GM21381 (cell line): ENCODE data around the gene ZNF569.
"Not testable (repeated sequence)": the region's sequence is repeated elsewhere in the genome, so short reads cannot be mapped to it uniquely, and the experiment has no call there.

Experiments
- ATAC-seq: cut with Tn5 transposase; IDR thresholded peaks from one replicate; pipeline ENCODE4 v1.9.1; 2021; ENCODE audit warnings: mild to moderate bottlenecking, moderate library complexity; ENCODE audit not compliant: unreplicated experiment

Gene ZNF569

DNA sequence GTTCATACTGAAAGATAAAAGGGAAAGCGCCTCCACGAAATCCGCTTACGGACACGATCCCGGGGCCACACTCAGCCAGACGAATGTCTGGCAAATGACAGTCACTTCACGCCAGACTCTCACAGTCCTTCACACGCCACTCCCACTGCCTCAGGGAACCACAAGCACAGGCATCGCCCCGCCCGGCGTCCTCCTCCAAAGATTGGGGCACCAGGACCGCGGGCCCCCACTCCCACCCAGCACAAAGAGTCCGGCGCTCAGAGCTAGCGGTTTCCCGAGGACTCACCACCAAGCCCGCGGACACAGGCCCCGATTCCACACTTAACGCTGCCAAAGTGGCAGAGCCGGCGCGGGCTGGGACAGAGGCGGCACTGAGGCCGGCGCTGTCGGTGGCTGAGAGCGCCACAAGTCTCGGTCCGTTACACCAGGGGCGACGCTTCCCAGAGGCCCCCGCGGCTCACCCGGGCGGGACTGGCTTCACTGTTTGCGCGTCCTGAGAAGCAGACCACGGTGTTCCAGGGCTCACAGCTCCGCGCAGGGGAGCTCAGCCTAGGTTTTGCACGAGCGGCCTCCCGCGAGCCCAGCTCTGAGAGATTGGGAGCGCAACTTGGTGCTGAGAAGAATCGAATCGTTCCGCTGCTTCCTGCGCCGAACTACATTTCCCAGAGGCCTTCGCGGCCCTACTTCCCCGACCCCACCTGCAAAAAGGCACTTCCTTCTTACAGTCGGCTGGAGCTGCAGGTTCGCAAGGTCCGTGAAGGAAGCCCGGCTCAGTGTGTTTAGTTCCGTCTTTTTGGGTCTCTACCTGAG, at the start of gene ZNF569:
ZNF569 (minus strand) TSS at position 647 of the 810 bp plus-strand sequence. CDS start 22,523 bp downstream, outside the sequence.
- ATAC-seq: peak; percentile 64

DNA sequence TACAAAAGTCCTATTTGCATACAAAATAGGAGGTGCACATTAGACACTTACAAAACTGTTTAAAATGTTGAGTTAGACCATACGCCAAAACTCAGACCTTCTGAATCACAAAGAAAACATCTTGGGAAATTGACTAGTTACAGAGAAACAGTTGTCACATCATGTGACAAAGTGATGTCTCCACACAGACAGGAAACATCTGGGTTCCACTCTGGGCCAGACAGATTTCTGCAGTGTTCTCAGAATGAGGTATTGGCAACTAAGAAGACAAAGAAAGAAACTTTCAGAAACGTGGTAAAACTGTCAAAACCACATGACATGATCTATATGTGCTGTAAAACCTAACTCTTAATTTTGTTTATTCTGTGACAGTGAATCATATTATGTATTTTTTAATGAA, 46.2 kb upstream of the ZNF569 start:
- ATAC-seq: no peak

DNA sequence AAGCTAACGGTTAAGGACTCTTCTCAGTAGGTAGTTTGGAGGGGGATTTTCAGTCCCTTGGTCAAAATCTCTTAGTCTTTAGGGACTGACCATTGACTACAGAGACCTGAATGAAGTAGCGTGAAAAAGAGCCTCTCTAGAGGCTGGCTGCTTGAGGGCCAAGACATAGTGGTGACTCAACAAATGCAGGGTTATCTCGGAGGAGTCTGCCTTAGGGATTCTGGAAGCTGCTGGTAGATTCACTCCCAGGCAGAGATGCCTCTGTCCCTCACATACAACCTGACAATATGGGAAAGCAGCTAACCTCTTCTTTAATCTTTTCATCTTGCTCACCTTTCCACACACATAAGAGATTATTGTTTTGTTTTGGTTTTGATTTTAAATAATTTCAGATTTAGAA, 44.6 kb upstream of the ZNF569 start:
- no peak for ATAC-seq

DNA sequence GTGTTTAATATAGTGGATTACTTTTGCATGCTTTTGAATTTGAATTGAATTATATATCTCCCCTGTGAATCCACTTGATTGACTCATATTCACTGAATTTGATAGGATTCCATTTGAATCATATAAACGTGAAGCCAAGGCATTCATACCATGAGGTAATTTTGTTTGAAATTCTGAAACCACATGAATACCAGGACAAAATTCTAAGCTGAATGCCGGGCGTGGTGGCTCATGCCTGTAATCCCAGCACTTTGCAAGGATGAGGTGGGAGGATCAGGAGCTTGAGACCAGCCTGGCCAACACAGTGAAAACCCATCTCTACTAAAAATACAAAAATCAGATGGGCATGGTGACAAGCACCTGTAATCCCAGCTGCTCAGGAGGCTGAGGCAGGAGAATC, 43.9 kb upstream of the ZNF569 start:
- no peak for ATAC-seq

DNA sequence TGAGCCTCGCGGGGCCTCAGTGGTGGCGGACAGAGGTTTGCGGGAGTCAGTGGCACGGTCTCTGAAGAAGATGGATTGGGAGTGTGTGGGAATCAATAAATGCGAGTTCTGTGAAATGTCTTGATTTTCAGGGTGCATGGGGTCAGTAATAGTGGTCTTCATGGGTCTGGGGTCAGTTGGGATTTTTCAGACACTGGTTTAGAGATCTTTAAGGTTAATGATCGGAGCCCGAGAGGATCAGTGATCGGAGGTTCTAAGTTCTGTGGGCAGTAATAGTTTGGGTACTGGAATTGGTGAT, 39.9 kb upstream of the ZNF569 start:
- no peak for ATAC-seq

DNA sequence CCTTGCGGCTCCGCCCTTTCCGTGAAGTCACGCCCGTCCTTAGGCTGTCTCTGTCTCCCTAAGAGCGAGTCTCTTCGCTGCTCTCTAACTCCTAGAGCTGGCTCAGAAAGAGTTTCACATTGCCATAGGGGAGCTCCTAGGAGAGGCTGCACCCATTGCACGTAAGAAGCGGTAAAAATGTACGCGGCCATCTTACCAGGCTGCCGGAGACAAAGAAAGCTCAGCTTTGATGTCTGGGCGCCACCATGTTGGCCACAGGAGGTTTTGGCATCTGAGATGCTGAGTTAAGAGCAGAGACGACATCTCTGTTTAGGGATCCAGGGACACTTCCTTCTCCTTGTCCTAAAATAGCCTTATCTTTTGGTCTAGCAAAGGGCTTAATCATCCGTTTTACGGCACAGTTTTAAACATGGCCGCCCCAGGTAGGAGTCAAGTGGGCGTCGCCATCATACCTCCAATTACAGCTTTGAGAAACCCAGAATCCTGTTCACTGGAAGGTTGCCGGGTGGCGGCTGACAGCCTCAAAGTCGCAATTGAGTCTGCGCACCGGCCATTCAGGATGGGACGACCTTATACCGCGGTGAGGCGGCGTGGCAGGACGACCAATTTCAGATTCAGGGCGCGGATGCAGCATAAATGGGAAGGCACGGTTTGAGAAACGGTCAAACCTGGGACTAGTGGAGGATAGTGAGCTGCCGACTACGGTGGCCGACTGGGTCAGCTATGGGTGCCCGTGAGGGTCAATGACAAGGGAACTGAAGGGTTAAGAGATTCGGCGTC, 39.3 kb upstream of the ZNF569 start, which contains the start of gene ZNF793:
ZNF793 (plus strand) TSS at position 553 of the 780 bp plus-strand sequence. CDS start 16,501 bp downstream, outside the sequence.
- ATAC-seq: peak; percentile 51

DNA sequence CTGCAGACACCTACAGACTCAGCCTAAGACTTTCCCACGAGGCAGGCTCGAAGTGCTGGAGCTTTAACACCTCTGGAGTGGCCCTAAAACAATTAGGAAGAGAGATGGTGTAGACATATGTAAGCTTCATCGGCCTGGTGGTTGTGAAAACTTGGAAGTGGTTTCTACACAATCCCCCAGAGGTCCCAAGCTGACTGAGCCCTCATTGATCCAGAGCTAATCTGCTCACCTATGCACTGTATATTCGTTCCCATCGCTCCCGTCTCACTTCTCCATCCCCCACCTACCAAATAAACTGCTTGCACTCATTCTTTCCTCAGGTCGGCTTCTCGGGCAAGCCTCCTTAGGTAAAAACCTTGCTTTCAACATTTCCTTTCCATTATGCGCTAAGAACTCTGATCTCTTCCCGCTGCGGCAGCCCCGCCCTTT, 38.7 kb upstream of the ZNF569 start:
- ATAC-seq: no peak

DNA sequence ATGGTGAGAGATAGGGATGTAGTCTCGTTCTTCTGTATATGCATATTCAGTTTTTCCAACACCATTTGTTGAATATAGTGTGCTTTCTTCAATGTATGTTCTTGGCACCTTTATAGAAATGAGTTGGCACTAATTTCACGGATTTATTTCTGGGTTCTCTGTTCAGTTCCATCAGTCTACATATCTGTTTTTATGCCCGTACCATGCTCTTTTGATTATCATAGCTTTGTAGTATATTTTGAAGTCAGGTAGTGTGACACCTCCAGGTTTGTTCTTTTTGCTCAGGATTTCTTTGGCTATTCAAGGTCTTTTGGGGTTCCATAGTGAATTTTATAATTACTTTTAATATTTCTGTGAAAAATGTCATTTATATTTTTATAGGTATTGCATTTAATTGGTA, 25.0 kb upstream of the ZNF569 start:
- no peak for ATAC-seq

DNA sequence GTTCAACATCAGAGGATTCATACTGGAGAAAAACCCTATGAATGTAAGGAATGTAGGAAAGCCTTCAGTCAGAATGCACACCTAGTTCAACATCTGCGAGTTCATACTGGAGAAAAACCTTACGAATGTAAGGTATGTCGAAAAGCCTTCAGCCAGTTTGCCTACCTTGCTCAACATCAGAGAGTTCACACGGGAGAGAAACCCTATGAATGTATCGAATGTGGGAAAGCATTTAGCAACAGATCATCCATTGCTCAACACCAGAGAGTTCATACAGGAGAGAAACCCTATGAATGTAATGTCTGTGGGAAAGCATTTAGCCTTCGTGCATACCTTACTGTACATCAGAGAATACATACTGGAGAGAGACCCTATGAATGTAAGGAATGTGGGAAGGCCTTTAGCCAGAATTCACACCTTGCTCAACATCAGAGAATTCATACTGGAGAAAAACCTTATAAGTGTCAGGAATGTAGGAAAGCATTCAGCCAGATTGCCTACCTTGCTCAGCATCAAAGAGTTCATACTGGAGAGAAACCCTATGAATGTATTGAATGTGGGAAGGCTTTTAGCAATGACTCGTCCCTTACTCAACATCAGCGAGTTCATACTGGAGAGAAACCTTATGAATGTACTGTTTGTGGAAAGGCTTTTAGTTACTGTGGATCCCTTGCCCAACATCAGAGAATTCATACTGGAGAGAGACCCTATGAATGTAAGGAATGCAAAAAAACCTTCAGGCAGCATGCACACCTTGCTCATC, 17.3 kb upstream of the ZNF569 start:
- no peak for ATAC-seq

DNA sequence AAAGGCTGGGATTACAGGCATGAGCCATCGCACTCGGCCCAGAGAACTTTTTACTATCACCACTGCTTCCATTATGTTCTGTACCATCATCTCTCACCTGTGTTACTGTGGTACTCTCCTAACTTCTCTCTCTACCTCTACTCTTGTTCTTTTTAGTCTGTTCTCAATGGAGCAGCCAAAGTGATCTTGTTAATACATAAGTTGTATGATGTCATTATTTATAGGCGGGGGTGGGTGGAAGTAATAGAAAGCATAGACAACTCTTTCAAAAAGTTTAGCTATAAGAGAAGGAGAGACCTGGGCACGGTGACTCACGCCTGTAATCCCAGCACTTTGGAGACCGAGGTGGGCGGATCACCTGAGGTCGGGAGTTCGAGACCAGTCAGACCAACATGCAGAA, 4.9 kb upstream of the ZNF569 start:
- no peak for ATAC-seq

DNA sequence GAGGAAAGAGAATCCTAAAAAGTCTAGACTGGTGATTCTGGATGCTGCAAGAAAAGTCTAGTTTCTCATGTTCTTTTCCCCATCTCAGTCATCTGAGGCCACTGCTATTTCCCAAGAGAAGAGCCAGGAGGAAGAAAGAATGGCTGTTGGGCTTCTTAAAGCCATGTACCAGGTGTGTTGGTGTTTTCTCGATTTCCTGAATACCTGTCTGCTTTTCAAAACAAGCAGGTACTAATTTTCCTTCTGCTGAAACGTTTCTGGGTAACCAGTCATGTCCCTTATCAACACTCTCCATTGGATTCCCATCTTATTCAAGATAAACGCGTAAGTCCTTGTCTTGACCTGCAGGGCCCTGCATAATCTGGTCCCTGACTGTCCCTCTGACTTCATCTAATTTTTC, 3.0 kb upstream of the ZNF569 start:
- ATAC-seq: no peak

DNA sequence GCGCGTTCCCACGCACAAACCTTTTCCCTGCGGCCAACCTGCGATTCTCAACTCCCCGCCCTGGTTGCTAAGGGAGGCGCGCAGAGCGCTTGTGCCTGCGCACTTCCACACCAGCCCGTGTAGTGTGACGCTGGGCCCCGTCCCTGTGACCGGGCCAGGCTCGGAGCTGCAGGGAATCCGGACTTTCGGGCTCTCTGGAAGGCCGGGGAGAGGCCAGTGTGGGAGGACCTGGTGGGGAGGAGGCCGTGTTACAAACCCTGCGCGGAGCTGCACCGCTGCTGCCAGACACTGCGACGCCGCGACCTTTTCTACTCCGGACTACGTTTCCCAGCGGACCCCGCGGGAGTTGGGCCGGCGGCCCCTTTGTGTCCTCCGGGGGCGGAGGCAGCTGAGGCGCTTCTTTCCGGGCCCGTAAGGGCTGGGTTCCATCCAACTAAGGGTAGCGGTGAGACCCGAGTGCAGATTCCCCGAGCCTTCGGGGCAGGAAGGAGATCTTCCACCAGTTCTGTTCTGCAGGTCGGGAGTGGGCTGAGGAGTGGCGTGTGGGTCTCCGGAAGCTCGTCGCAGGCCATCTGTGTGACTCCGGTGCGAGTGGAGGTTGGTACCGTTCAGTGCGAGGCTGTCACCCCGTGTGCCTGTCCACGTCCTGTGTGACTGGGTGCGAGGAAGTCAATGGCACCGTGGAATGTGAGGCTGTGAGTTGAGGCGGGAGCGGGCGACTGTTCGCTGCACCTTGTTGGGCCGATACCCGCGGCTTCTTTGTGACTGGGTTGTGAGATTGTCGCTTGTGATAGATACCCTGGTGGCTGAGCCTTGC, 1.9 kb upstream of the ZNF569 start, which contains the start of gene ZNF570:
ZNF570 (plus strand) TSS at position 396 of the 817 bp plus-strand sequence. CDS start 999 bp downstream, outside the sequence.
- peak; percentile 52 for ATAC-seq

DNA sequence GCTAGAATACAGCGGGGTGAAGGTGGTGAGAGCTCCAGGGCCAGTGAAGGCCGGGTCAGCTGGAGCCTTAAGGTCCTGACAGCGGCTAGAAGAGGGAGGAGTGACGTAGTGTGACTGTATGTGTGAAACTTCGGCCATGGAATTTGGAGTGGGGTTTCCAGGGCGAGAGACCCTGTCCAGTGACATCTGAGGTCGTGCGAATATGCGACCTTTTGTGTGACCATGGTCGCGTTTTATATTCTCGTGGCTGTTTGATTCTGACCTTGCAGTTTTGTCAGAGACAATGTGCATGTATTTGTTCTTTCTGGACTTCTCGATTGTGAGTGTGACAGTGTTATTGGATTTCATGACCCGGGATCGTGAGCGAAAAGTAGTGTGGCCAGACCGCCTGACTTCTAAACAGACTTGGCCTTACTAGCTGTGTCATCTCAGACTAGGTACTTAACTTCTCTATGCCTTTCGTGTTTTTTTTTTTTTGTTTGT, 405 bp upstream of the ZNF569 start:
- ATAC-seq: no peak

DNA sequence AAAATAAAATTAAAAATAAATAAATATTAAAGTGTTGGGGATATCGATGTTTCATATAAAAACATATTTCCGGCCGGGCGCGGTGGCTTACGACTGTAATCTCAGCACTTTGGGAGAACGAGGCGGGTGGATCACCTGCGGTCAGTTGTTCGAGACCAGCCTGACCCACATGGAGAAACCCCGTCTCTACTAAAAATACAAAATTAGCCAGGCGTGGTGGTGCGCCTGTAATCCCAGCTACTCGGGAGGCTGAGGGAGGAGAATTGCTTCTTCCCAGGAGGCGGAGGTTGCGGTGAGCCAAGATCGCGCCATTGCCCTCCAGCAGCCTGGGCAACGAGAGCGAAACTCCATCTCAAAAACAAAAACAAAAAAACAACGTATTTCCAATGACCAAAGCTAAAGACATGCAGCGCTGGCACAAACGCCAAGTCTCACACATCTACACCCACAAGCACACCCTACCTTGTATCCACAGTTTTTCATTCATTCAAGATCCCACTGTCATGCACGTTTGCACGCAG, 907 bp downstream of the ZNF569 start:
- ATAC-seq: no peak

DNA sequence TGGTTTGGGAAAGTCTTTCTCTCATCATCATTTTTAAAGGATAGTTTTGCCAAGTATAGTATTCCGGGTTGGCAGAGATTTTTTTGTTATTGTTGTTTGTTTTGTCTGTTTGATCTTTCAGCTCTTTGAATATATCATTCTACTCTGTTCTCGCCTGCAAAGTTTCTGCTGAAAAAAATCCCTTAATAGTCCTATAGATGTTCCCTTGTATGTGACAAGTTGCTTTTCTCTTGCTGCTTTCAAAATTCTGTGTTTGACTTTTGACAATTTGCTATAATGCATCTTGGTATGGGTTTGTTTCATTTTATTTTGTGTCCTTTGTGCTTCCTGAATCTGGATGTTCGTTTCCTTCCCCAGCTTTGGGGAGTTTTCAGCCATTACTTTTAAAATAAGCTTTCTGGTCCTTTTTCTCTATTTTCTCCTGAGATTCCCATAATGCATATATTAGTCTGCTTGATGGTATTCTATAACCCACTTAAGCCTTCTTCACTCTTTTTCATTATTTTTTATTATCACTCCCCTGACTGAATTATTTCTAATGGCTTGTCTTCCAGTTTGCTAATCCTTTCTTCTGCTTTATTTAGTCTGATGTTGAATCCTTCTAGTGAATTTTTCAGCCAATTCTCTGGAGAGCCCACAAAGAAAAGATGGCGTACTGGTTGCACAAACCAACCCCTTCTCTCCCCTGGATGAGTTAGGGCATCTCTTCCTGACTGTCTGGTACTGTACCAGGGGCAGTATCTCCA, 14.6 kb downstream of the ZNF569 start:
- ATAC-seq: no peak

DNA sequence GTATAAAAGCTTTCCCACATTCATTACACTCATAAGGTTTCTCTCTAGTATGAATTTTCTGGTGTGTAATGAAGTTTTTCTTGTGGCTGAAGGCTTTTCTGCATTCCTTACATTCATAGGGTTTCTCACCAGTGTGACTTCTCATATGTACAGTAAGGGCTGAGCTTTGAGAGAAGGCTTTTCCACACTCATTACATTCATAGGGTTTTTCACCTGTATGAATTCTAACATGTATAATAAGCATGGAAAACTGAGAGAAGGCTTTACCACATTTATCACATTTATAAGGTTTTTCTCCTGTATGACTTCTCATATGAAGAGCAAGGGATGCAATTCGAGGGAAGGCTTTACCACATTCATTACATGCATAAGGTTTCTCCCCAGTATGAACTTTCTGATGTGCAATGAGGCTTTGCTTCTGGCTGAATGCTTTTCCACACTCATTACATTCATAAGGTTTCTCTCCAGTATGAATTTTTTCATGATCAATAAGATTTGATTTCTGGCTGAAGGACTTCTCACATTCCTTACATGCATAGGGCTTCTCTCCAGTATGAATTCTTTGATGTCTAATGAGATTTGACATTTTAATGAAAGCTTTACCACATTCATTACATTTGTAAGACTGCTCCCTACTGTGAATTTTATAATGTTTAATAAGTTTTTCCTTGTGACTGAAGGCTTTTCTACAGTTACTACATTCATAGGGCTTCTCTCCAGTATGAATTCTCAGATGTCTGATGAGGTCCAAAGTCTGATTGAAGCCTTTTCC, 53.7 kb downstream of the ZNF569 start:
- ATAC-seq: no peak

DNA sequence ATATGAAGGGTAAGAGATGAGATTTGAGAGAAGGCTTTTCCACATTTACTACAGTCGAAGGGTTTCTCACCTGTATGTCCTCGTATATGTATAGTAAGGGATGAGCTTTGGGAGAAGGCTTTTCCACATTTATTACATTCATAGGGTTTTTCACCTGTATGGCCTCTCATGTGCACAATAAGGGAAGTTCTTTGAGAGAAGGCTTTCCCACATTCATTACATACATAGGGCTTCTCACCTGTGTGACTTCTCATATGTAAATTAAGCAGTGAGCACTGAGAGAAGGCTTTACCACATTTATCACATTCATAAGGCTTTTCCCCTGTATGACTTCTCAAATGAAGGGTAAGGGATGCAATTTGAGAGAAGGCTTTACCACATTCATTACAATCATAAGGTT, 54.5 kb downstream of the ZNF569 start:
- ATAC-seq: no peak

DNA sequence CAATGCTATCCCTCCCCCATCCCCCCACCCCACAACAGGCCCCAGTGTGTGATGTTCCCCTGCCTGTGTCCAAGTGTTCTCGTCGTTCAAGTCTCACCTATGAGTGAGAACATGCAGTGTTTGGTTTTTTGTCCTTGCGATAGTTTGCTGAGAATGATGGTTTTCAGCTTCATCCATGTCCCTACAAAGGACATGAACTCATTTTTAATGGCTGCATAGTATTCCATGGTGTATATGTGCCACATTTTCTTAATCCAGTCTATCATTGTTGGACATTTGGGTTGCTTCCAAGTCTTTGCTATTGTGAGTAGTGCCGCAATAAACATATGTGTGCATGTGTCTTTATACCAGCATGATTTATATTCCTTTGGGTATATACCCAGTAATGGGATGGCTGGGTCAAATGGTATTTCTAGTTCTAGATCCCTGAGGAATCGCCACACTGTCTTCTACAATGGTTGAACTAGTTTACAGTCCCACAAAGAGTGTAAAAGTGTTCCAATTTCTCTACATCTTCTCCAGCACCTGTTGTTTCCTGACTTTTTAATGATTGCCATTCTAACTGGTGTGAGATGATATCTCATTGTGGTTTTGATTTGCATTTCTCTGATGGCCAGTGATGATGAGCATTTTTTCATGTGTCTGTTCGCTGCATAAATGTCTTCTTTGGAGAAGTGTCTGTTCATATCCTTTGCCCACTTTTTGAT, 61.0 kb downstream of the ZNF569 start:
- ATAC-seq: not testable (repeated sequence)
